ENCODE data around the gene CD320. TPM values are rescaled to one million over a fixed set of nuclear protein-coding genes. Genes with fewer than 3 reads are reported as not detected.
A peak's percentile ranks its signal among the peaks of the same experiment; 100 is the strongest.
"Not testable (repeated sequence)": the region's sequence is repeated elsewhere in the genome, so short reads cannot be mapped to it uniquely, and the experiment has no call there.

CD320 gene
- total RNA-seq, 2 experiments from 2014 or later = 37.7 to 40.4 TPM

DNA sequence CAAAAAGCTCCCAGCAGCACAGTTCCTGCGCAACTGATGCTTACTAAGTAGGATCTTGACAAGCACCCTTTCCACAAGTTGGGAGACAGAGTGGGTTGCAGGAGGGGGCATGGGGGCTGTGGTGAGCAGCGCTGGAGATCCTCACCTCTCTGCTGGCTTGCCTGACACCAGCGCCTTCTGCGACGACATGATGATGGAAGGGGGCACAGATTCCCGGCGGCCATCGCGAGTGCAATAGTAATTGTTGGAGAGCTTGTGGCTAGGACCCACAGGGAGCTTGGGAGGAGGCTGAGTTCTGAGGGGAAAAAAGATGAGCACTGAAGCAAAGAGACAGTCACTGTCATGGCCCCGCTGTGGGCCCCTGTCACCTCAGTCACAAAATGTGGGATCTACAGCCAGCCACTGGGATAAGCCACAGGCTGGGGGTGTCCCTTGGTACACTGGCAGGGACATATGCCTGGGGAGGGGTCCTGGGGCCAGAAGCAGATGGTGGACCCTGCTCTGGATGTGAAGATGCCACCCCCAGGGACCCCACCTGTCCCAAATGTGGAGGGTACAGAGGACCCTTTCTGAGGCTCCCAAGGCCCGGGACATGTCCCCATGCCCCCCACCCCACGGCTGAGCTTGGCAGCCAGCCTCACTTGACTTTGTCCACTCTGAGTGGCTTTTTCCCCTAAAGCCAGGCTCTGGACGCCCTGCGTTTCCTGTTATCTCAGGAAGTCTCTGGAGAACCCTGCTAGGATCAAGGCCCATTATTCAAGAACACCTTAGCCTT is 8.4 kb upstream of the CD320 start:
- Mint-ChIP-seq H3K27me3 (no peaks in the 10 kb centered on the region), H3K9me3 (no peaks in the 10 kb centered on the region), H3K4me1 (peaks cover 18% of the 10 kb centered on the region), H3K36me3 (ENCODE audit: low read depth) (peaks cover 19% of the 10 kb centered on the region), H3K27ac (no peak overlapping the region), H3K4me3 (no peak overlapping the region)
- ChIA-PET POLR2A (no interaction called here), CTCF (interaction anchor here (1.1 kb wide), 1 partner anchor 50 kb away, joined by 8 read pairs; no protein-coding TSS in a partner anchor)
- no peak for DNase-seq

DNA sequence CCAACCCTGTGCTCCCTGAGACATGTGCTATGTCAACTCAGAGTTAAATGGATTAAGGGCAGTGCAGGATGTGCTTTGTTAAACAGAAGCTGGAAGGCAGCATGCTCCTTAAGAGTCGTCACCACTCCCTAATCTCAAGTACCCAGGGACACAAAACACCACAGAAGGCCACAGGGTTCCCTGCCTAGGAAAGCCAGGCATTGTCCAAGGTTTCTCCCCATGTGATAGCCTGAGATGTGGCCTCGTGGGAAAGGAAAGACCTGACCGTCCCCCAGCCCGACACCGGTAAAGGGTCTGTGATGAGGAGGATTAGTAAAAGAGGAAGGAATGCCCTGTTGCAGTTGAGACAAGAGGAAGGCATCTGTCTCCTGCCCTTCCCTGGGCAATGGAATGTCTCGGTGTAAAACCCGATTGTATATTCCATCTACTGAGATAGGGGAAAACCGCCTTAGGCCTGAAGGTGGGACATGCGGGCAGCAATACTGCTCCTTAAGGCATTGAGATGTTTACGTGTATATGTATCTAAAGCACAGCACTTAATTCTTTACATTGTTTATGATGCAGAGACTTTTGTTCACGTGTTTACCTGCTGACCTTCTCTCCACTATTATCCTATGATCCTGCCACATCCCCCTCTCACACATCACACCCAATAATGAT is 7.0 kb upstream of the CD320 start:
- H3K4me3 Mint-ChIP-seq, CTCF ChIA-PET, H3K27me3 Mint-ChIP-seq: not testable (repeated sequence)

DNA sequence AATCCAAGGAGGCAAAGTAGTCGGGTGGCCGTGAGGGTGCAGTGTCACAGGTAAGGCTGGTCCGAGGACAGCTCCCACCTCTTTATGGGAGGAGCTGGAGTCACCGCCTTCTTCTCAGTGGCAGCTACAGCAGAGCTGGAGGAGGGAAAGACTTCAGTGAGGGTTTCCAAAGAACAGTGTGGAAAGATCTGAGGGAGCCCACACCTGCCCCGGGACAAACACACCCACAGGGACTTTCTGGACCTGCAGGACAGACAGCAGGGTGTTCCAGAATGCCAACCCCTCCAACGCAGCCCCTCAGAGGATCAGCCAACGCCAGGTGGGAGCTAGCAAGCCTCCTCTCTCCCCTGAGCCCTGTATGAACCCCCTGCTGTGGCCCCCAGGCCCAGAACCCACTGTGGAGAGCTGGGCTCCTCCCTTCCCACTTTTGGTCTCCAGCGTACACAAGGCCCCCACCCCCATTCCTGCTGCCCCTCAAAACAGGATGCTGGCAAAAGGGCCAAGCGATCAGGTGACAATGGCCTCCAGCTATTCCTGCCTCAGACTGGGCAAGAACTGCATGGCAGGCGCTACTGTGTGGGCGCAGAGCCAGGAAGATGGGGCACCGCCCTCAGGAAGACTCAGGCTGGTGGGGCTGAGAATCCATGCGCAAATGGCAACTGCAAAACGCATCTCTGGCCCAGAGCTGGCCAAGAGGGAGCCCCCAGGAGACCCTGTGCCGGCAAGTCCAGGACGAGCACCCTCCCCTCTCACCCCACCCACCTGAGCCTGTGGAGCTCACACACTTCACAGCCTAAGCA is 3.5 kb upstream of the CD320 start:
- DNase-seq = no peak
- H3K27ac Mint-ChIP-seq = no peak overlapping the region
- CTCF ChIA-PET = interaction anchor here (0.7 to 1.3 kb wide), 2 partner anchors 8 to 425 kb away, joined by 4 to 5 read pairs; no protein-coding TSS in a partner anchor

More for the DNA sequence above, 7.0 kb upstream of the CD320 start:
- Mint-ChIP-seq H3K36me3 (ENCODE audit: low read depth) (peaks cover 20% of the 10 kb centered on the region), H3K4me1 (peaks cover 13% of the 10 kb centered on the region)
- H3K27ac Mint-ChIP-seq, DNase-seq, POLR2A ChIA-PET, H3K9me3 Mint-ChIP-seq: not testable (repeated sequence)

DNA sequence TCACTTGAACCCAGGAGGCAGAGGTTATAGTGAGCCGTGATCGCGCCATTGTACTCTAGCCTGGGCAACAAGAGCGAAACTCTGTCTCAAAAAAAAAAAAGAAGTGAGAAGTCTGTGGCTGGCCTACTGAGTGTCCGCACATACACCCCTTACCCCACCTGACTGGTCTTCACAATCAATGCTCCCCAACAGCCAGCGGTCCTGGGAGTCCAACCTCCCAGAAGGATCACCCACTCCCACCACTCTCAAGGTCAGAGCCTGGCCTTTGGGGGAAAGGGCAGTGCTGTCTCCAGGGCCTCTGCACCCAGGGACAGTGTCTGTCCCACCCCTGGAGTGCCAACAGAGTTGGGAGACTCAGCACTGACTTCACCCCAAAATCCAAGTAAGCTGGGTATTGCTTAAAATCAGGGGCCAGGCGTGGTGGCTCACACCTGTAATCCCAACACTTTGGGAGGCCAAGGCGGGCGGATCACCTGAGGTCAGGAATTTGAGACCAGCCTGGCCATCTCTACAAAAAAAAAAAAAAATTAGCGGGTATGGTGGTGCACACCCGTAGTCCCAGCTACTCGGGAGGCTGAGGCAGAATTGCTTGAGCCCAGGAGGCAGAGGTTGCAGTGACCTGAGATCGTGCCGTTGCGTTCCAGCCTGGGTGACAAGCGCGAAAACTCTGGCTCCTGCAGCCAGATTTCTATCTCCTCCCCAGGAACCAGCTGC is 2.3 kb upstream of the CD320 start:
- H3K9me3 Mint-ChIP-seq = no peaks in the 10 kb centered on the region
- POLR2A ChIA-PET = interaction anchor here (1.1 to 3.2 kb wide), 3 partner anchors 10 to 210 kb away, joined by 3 to 25 read pairs (median 21); partner anchors contain the start of genes NDUFA7 and RPS28
- peaks cover 35% of the 10 kb centered on the region for H3K4me1 Mint-ChIP-seq
- H3K4me3 Mint-ChIP-seq = no peak overlapping the region
- no peak for DNase-seq
- no peak overlapping the region for H3K27ac Mint-ChIP-seq
- peaks cover 32% of the 10 kb centered on the region for H3K36me3 Mint-ChIP-seq (ENCODE audit: low read depth)
- no peaks in the 10 kb centered on the region for H3K27me3 Mint-ChIP-seq
- CTCF ChIA-PET = interaction anchor here (1.3 kb wide), 1 partner anchor 9 kb away, joined by 5 read pairs; no protein-coding TSS in a partner anchor

More for the DNA sequence above, 3.5 kb upstream of the CD320 start:
- POLR2A ChIA-PET = interaction anchor here (1.1 to 2.7 kb wide), 3 partner anchors 9 to 209 kb away, joined by 3 to 21 read pairs (median 3); partner anchors contain the start of genes NDUFA7 and RPS28
- Mint-ChIP-seq H3K4me1 (peaks cover 26% of the 10 kb centered on the region), H3K4me3 (no peak overlapping the region), H3K36me3 (ENCODE audit: low read depth) (peaks cover 31% of the 10 kb centered on the region), H3K9me3 (no peaks in the 10 kb centered on the region), H3K27me3 (no peaks in the 10 kb centered on the region)

DNA sequence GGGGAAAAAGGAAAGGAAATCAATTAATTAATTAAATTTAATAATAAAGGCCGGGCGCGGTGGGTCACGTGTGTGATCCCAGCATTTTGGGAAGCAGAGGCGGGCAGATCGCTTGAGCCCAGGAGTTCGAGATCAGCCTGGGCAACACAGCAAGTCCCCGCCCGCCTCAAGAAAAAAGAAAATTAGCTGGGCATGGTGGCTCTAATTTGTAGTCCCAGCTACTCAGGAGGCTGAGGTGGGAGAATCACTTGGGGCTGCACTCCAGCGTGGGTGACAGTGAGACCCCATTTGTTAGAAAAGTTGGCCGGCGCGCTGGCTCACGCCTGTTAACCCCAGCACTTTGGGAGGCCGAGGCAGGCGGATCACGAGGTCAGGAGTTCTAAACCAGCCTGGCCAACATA is 733 bp upstream of the CD320 start:
- Mint-ChIP-seq H3K27me3 (no peaks in the 10 kb centered on the region), H3K4me1 (peaks cover 39% of the 10 kb centered on the region), H3K4me3 (peak overlapping the region; percentile 90), H3K36me3 (ENCODE audit: low read depth) (peaks cover 27% of the 10 kb centered on the region), H3K9me3 (no peaks in the 10 kb centered on the region), H3K27ac (no peak overlapping the region)
- ChIA-PET POLR2A (interaction anchor here (1.7 to 3.2 kb wide), 2 partner anchors 12 to 40 kb away, joined by 4 to 25 read pairs; partner anchors contain the start of genes NDUFA7 and RPS28), CTCF (interaction anchor here (0.6 to 1.6 kb wide), 2 partner anchors 104 to 345 kb away, joined by 3 to 5 read pairs; partner anchors contain the start of gene MARCHF2)
- no peak for DNase-seq

DNA sequence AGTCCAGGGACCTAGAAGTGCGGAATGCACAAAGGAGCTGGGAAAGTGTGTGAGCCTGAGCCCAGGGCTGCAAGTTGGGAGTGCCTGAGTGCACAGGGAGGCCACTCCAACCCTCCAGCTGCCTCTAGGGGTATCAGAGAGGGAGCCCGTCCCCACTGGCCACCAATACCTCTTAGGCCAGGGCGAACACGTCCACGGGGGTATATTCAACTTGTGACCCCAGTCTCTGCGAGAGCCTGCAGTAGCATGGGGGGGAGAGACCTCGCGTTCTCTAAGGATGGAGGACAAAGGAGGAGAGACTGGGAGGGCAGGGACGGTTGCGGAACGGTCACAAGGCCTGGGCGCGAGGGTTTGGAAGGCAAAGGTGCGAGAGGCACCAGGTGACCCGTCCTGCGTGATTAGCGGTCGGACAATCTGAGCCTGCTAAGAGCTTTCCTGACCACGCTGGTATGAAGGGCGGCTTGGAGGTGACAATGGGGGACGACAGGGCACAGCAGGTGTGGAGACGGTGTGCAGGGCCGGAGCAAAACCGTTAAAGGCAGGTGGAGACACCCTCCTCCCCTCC is 676 bp downstream of the CD320 start:
- H3K27ac Mint-ChIP-seq = peak overlapping the region; percentile 76
- POLR2A ChIA-PET = interaction anchor here (0.9 to 3.2 kb wide), 3 partner anchors 11 to 39 kb away, joined by 3 to 25 read pairs (median 4); partner anchors contain the start of genes NDUFA7 and RPS28
- peak overlapping the region; percentile 90 for H3K4me3 Mint-ChIP-seq
- DNase-seq = no peak
- no peaks in the 10 kb centered on the region for H3K9me3 Mint-ChIP-seq
- H3K4me1 Mint-ChIP-seq = peaks cover 39% of the 10 kb centered on the region
- CTCF ChIA-PET = interaction anchor here (1.6 kb wide), 1 partner anchor 106 kb away, joined by 3 read pairs; the partner anchor contains the start of gene MARCHF2
- peaks cover 27% of the 10 kb centered on the region for H3K36me3 Mint-ChIP-seq (ENCODE audit: low read depth)
- no peaks in the 10 kb centered on the region for H3K27me3 Mint-ChIP-seq

DNA sequence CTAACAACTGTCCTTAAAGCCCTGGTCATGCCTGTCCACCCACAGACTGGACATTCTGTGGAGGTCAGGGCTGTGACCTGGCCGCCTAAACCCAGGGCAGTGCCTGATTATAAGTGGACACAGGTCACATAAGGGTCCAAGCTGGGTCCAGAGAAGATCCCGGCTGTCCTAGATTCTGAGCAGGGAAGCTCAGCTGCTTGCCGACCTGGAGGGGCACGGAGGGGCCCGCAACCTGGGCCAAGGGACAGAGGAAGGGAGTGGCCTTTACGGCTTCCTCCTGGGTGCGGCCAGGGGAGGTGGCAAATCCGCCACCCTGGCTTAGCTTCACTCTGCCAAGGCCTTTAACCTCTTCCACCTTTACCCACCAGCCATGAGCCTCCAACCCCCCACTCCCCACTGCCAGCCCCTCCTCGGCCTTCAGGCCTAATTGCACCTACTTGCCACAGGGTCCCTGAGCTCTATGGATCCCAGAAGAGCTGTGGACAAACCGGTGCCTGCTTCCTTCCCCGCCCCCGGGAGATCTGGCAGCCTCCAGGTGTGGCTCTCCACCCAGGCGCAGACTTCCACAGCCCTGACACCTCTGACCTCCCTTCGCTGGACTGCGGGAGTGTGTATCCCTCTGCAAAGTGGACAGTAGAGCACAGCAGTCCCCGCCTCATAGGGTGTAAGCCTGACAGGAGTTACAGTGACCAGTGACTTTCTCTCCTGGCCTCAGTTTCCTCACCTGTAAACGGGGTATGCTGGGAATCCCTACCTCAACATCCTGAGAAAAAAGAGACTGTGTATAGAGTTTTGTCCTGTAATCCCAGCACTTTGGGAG is 1.7 kb downstream of the CD320 start:
- peaks cover 39% of the 10 kb centered on the region for H3K4me1 Mint-ChIP-seq
- CTCF ChIA-PET = no interaction called here
- no peak for DNase-seq
- H3K36me3 Mint-ChIP-seq (ENCODE audit: low read depth) = peaks cover 25% of the 10 kb centered on the region
- H3K27ac Mint-ChIP-seq = peak overlapping the region; percentile 76
- peak overlapping the region; percentile 90 for H3K4me3 Mint-ChIP-seq
- no peaks in the 10 kb centered on the region for H3K27me3 Mint-ChIP-seq
- H3K9me3 Mint-ChIP-seq = no peaks in the 10 kb centered on the region
- POLR2A ChIA-PET = interaction anchor here (0.7 to 3.9 kb wide), 4 partner anchors 12 to 302 kb away, joined by 3 to 18 read pairs (median 4); partner anchors contain the start of genes NDUFA7 and RPS28

DNA sequence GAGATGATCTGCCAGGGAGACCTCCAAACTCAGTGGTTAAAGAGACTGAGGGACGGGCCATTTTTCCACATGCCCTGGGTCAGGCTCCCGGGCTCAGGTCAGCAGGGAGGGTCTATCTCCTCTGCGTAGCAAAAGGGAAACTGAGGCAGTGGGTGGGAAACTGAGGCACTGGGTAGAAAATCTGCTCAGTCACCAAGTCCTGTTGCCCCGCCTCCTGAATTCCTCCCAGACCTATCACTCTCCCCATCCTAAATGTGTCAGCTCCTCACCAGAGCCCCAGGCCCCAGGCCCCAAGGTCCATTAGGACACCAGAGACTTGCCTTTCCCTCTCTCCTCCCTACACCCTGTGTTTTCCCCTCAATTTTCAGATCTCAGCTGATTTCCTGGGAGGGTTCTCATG is 2.4 kb downstream of the CD320 start:
- no peaks in the 10 kb centered on the region for H3K9me3 Mint-ChIP-seq
- no peak for DNase-seq
- peaks cover 39% of the 10 kb centered on the region for H3K4me1 Mint-ChIP-seq
- peak overlapping the region; percentile 76 for H3K27ac Mint-ChIP-seq
- H3K27me3 Mint-ChIP-seq = no peaks in the 10 kb centered on the region
- H3K36me3 Mint-ChIP-seq (ENCODE audit: low read depth) = peaks cover 21% of the 10 kb centered on the region
- ChIA-PET POLR2A (interaction anchor here (0.7 to 3.9 kb wide), 4 partner anchors 13 to 301 kb away, joined by 3 to 18 read pairs (median 4); partner anchors contain the start of genes NDUFA7 and RPS28), CTCF (no interaction called here)
- no peak overlapping the region for H3K4me3 Mint-ChIP-seq

DNA sequence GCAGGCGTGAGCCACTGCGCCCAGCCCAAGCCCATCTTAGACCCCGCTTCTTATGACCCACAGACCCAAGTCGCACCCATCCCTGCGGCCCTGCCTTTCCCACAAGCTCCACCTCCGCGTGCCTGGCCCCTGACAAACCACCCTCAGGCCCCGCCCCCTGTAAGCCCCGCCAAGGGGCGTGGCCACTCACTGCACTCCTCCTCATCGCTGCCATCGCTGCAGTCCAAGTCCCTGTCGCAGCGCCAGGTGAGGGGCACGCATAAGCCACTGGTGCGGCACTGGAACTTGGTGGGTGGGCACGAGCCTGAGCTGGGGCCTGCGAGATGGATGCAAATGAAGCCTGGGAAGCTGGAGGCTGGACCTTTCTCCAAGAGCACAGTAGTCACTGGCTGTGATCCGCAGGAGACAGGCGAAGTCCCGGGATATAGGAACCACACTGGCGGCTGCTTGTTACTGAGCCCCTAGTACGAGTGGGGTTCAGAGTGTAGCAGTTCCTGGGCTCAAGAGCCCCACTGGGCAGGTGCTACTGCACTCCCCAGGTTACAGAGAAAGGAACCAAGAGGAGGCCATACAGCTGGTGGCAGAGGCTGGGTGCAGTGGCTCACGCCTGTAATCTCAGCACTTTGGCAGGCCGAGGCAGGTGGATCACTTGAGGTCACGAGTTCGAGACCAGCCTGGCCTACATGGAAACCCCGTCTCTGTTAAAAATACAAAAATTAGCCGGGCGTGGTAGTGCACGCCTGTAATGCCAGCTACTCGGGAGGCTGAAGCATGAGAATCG is 3.1 kb downstream of the CD320 start:
- peak; percentile 30 for DNase-seq
- Mint-ChIP-seq H3K36me3 (ENCODE audit: low read depth) (peaks cover 21% of the 10 kb centered on the region), H3K27me3 (no peaks in the 10 kb centered on the region), H3K9me3 (no peaks in the 10 kb centered on the region), H3K4me3 (no peak overlapping the region), H3K4me1 (peaks cover 39% of the 10 kb centered on the region), H3K27ac (no peak overlapping the region)
- POLR2A ChIA-PET = interaction anchor here (1.0 to 3.9 kb wide), 2 partner anchors 16 to 19 kb away, joined by 3 to 18 read pairs; partner anchors contain the start of genes NDUFA7 and RPS28
- CTCF ChIA-PET = no interaction called here

DNA sequence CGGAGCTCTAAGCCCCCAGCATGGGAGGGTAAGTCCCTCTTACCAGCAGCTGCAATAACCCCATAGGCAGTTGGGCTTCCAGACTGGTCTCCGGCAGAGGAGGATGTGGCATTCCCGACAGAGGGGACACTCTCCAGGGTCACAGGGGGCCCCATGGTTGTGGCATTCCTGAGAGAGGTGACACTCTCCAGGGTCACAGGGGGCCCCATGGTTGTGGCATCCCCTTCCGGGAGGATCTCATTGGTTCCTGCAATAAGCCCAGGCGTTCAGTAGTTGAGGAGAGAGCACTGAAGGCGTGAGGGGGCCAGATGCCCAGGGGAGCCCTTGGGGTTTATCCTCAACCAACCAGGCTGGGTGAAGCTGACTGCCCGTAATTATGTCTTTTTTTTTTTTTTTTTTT is 5.4 kb downstream of the CD320 start:
- ChIA-PET CTCF (no interaction called here), POLR2A (interaction anchor here (0.7 kb wide), 1 partner anchor 1077 kb away, joined by 3 read pairs; no protein-coding TSS in a partner anchor)
- Mint-ChIP-seq H3K36me3 (ENCODE audit: low read depth) (peaks cover 14% of the 10 kb centered on the region), H3K9me3 (no peaks in the 10 kb centered on the region), H3K4me3 (no peak overlapping the region), H3K27me3 (no peaks in the 10 kb centered on the region), H3K4me1 (peaks cover 23% of the 10 kb centered on the region), H3K27ac (no peak overlapping the region)
- DNase-seq = peak; percentile 8

Data from activated CD4-positive, alpha-beta memory T cell treated with anti-CD3 and anti-CD28 coated beads, Interleukin-2, amount 10 ng/mL, durations not matched to agents 7 days and 5 days (primary cell).